Measurements from ENCODE around the gene GAGE10. TPM values are rescaled to one million over a fixed set of nuclear protein-coding genes. Genes with fewer than 3 reads are reported as not detected.

The GAGE10 gene
- total RNA-seq, 1 experiment from 2014 or later: not detected

DNA sequence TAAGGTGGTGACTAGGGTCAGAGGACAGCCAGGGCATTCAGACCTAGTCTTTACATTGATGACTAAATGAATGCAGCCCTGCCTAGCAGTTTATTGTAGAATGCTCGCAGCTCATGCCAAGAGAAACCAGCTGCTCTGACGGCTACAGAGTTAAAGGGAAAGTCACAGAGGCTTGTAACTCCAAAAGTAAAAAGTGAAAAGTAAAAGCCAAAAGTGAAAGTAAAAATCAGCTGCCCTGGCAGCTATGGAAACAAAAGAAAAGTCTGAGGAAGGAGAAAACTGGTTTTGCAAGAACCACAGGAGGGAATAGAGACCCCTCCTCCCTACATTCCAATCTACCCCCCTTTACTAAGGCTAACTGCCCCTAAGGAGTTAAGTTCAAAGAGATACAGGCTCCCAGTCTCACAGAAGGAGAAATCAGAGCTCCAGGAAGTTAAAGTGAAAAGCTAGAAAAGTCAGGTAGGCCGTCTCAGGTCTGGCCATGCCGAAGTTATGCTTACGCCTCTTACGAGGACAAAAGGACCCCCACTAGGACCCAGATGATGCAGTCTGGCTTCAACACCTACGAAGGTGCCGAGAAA, 6.0 kb downstream of the GAGE10 start:
- POLR2A ChIA-PET: interaction anchor here (0.6 to 1.9 kb wide), 3 partner anchors 10 to 359 kb away, joined by 3 to 5 read pairs (median 3); no protein-coding TSS in a partner anchor
- peaks cover 45% of the 10 kb centered on the region for H3K4me1 Mint-ChIP-seq
- CTCF ChIA-PET: interaction anchor here (0.6 to 1.3 kb wide), 5 partner anchors 18 to 569 kb away, joined by 3 to 10 read pairs (median 3); no protein-coding TSS in a partner anchor
- peak overlapping the region; percentile 78 for H3K27ac Mint-ChIP-seq
- H3K27me3 Mint-ChIP-seq (ENCODE audit: low read depth): no peaks in the 10 kb centered on the region
- no peaks in the 10 kb centered on the region for H3K9me3 Mint-ChIP-seq
- H3K36me3 Mint-ChIP-seq: no peaks in the 10 kb centered on the region
- TF ChIP-seq ELF4 (CRISPR knock-in tag; IDR thresholded peaks at IDR 0.05; ENCODE audit: low read depth) (no peak), GTF2I (CRISPR knock-in tag; conservative IDR thresholded peaks at IDR 0.05) (no peak), ATF2 (CRISPR knock-in tag; IDR thresholded peaks at IDR 0.05; ENCODE audit: borderline replicate concordance, low read depth) (no peak), ZNF219 (CRISPR knock-in tag; IDR thresholded peaks at IDR 0.05; ENCODE audit: borderline replicate concordance) (no peak), MXD4 (CRISPR knock-in tag; IDR thresholded peaks at IDR 0.05; ENCODE audit: borderline replicate concordance) (no peak), CTCF (IDR thresholded peaks at IDR 0.05) (no peak)
- TF ChIP-seq, protein P1, sequence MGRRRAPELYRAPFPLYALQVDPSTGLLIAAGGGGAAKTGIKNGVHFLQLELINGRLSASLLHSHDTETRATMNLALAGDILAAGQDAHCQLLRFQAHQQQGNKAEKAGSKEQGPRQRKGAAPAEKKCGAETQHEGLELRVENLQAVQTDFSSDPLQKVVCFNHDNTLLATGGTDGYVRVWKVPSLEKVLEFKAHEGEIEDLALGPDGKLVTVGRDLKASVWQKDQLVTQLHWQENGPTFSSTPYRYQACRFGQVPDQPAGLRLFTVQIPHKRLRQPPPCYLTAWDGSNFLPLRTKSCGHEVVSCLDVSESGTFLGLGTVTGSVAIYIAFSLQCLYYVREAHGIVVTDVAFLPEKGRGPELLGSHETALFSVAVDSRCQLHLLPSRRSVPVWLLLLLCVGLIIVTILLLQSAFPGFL (CRISPR knock-in tag; IDR thresholded peaks at IDR 0.05; ENCODE audit: borderline replicate concordance): no peak
- TF ChIP-seq, protein P2, sequence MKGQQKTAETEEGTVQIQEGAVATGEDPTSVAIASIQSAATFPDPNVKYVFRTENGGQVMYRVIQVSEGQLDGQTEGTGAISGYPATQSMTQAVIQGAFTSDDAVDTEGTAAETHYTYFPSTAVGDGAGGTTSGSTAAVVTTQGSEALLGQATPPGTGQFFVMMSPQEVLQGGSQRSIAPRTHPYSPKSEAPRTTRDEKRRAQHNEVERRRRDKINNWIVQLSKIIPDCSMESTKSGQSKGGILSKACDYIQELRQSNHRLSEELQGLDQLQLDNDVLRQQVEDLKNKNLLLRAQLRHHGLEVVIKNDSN (CRISPR knock-in tag; IDR thresholded peaks at IDR 0.05): no peak
- DNase-seq (ENCODE audit: low spot score) (no peak), ATAC-seq (peak; percentile 91)
- peak overlapping the region; percentile 65 for H3K4me3 Mint-ChIP-seq

GRCh38 chrX:49310371-49310770, 6.9 kb downstream of the GAGE10 start:
- no peak for TF ChIP-seq ZNF138 (CRISPR knock-in tag; conservative IDR thresholded peaks at IDR 0.05)
- TF ChIP-seq JAZF1 (CRISPR knock-in tag; IDR thresholded peaks at IDR 0.05): no peak
- TF ChIP-seq CREB1 (CRISPR knock-in tag; IDR thresholded peaks at IDR 0.05): no peak
- no peak for TF ChIP-seq ZBTB43 (CRISPR knock-in tag; IDR thresholded peaks at IDR 0.05)
- TF ChIP-seq, protein P3, sequence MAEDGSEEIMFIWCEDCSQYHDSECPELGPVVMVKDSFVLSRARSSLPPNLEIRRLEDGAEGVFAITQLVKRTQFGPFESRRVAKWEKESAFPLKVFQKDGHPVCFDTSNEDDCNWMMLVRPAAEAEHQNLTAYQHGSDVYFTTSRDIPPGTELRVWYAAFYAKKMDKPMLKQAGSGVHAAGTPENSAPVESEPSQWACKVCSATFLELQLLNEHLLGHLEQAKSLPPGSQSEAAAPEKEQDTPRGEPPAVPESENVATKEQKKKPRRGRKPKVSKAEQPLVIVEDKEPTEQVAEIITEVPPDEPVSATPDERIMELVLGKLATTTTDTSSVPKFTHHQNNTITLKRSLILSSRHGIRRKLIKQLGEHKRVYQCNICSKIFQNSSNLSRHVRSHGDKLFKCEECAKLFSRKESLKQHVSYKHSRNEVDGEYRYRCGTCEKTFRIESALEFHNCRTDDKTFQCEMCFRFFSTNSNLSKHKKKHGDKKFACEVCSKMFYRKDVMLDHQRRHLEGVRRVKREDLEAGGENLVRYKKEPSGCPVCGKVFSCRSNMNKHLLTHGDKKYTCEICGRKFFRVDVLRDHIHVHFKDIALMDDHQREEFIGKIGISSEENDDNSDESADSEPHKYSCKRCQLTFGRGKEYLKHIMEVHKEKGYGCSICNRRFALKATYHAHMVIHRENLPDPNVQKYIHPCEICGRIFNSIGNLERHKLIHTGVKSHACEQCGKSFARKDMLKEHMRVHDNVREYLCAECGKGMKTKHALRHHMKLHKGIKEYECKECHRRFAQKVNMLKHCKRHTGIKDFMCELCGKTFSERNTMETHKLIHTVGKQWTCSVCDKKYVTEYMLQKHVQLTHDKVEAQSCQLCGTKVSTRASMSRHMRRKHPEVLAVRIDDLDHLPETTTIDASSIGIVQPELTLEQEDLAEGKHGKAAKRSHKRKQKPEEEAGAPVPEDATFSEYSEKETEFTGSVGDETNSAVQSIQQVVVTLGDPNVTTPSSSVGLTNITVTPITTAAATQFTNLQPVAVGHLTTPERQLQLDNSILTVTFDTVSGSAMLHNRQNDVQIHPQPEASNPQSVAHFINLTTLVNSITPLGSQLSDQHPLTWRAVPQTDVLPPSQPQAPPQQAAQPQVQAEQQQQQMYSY (CRISPR knock-in tag; IDR thresholded peaks at IDR 0.05): no peak
- no peak for TF ChIP-seq SP1 (CRISPR knock-in tag; conservative IDR thresholded peaks at IDR 0.05)
- TF ChIP-seq HMGA2 (CRISPR knock-in tag; IDR thresholded peaks at IDR 0.05): no peak
- ChIA-PET POLR2A (interaction anchor here (1.9 kb wide), 1 partner anchor 42 kb away, joined by 5 read pairs; no protein-coding TSS in a partner anchor), CTCF (interaction anchor here (1.0 to 1.3 kb wide), 3 partner anchors 18 to 568 kb away, joined by 3 to 10 read pairs (median 3); no protein-coding TSS in a partner anchor)
- H3K4me3 Mint-ChIP-seq: peak overlapping the region; percentile 65
- H3K27me3 Mint-ChIP-seq (ENCODE audit: low read depth): no peaks in the 10 kb centered on the region
- H3K36me3 Mint-ChIP-seq: no peaks in the 10 kb centered on the region
- H3K27ac Mint-ChIP-seq: peak overlapping the region; percentile 78
- peaks cover 45% of the 10 kb centered on the region for H3K4me1 Mint-ChIP-seq
- H3K9me3 Mint-ChIP-seq: no peaks in the 10 kb centered on the region
- DNase-seq (ENCODE audit: low spot score) (peak; percentile 35), ATAC-seq (no peak)
